Heart left ventricle (tissue), 16 donors: Measurements from ENCODE around the gene TSR2. TPM values are rescaled to one million over a fixed set of nuclear protein-coding genes. Genes with fewer than 3 reads are reported as not detected.

ENCODE experiments used
- ATAC-seq, 4 donors: fragments of 200-7000 bp; cut with Tn5 transposase; one replicate each; pipeline ENCODE4 v1.9.1; 2020 to 2022; ENCODE audit warnings: moderate library complexity in 4 of 4, mild to moderate bottlenecking in 3 of 4, moderate number of reproducible peaks in 1 of 4
- DNase-seq, 5 donors: peaks; one replicate each; pipeline ENCODE4 v3.0.0-alpha.2; 2020
- H3K27ac ChIP-seq, 12 donors: fragments of 200-600 bp; sonication (generic) in 4 of 12; one replicate each; pipeline versions ENCODE4 v1.5.0 to v1.8.0; 2016 to 2022; ENCODE audit warnings: mild to moderate bottlenecking in 2 of 12
- H3K27me3 ChIP-seq, 9 donors: fragments of 200-600 bp; sonication (generic) in 2 of 9; one replicate each; pipeline versions ENCODE4 v1.5.1 to v1.8.0; 2016 to 2022; ENCODE audit warnings: mild to moderate bottlenecking in 3 of 9
- H3K36me3 ChIP-seq, 9 donors: fragments of 200-600 bp; sonication (generic) in 2 of 9; one replicate each; pipeline versions ENCODE4 v1.5.0 to v1.8.0; 2018 to 2022; ENCODE audit warnings: mild to moderate bottlenecking in 2 of 9
- H3K4me1 ChIP-seq, 12 donors: fragments of 200-600 bp; sonication (generic) in 4 of 12; one replicate each; pipeline versions ENCODE4 v1.5.0 to v1.8.0; 2016 to 2022; ENCODE audit warnings: mild to moderate bottlenecking in 3 of 12
- H3K4me3 ChIP-seq, 12 donors: fragments of 200-600 bp; sonication (generic) in 4 of 12; one replicate each; pipeline versions ENCODE4 v1.5.0 to v1.8.0; 2017 to 2022; ENCODE audit warnings: mild to moderate bottlenecking in 9 of 12, moderate library complexity in 4 of 12
- H3K9me3 ChIP-seq, 12 donors: fragments of 200-600 bp; sonication (generic) in 4 of 12; one replicate each; pipeline versions ENCODE4 v1.5.0 to v1.8.0; 2016 to 2022; ENCODE audit warnings: mild to moderate bottlenecking in 1 of 12
- POLR2A ChIP-seq, 2 donors: fragments of 450-650 bp; IDR thresholded peaks; one replicate each; pipeline ENCODE4 v1.6.1; 2017; ENCODE audit warnings: antibody characterized with exemption in 2 of 2, mild to moderate bottlenecking in 2 of 2, moderate library complexity in 2 of 2
- WGBS, 4 donors: extraction: QIAGEN DNeasy Blood & Tissue Kit in 2 of 4; methylation state at CpG; one replicate each; pipeline versions ENCODE4 v1.1.5 to v1.1.7; 2013 to 2018; 5-methylcytosine and 5-hydroxymethylcytosine counted together
- intact Hi-C, 10 donors: fragments of 100-400 bp; cut with DNase I; formaldehyde crosslinking; loops; one replicate each; pipeline versions ENCODE4 v1.11.1 to v1.14.2; 2022
- long read RNA-seq, 3 donors: library from polyadenylated mRNA; unstranded; transcript quantifications; one replicate each; pipeline ENCODE4 v2.0.0, GENCODE V29; 2020 to 2021
- polyA plus RNA-seq, 2 donors: library from polyadenylated mRNA; stranded (reverse); fragments of 200-250 nt; gene quantifications; one replicate each; pipeline ENCODE4 v1.2.3, GENCODE V29; 2013
- total RNA-seq, 9 donors: library from RNA; depleted of rRNA in 2 of 9; stranded (reverse); fragments of >200 nt in 2 of 9; fragmentation: NEBNext Ultra II Directional in 3 of 9; extraction: Animal tissue kit (Norgen Biotek cat#: 25700) in 3 of 9; gene quantifications; one replicate each; pipeline versions ENCODE4 v1.1.0 to v1.2.4, GENCODE V29; 2016 to 2023
- TF ChIP-seq, protein P1 (sequence below), 12 donors: fragments of 200-600 bp; sonication (generic) in 4 of 12; IDR thresholded peaks; one replicate each; pipeline versions ENCODE4 v1.5.0 to v1.8.0; 2018 to 2022; ENCODE audit warnings: antibody characterized with exemption in 12 of 12, mild to moderate bottlenecking in 5 of 12
- donor health status: ischemic (EF 13 %, LVEDD 7.1; RV severe dilation, severe dysfunction).
- donor health status: healthy with polysubstance abuse.
- donor health status: DM: no; HTN: yes; CAD: no.
- donor health status: DM: no; HTN: no; CAD: no.
- donor health status: ischemic (EF 25% LVEDD 6.9; RV normal size, moderate dysfunction).
- donor health status: ischemic (EF 25% LVEDD 5.7; RV mildly dilated, moderate dysfunction).
- donor health status: healthy.
- donor health status: DM: yes; HTN: yes; CAD: no.
- donor health status: ischemic (EF 35%, LVEDD 5.7; RV mildly dilated, moderate dysfunction).
- donor health status: nonischemic (EF 11% LVEDD 7.7; RV severe dilation, severe dysfunction).
- donor health status: DM: yes; HTN: yes; CAD: no.
- donor health status: PGD.
- donor health status: ischemic (EF 29% LVEDD 5.4; RV normal size, mild dysfunction).
- donor health status: nonischemic (EF 23%, LVEDD 6.1; RV moderate dilation, normal function).

TSR2 gene, protein sequence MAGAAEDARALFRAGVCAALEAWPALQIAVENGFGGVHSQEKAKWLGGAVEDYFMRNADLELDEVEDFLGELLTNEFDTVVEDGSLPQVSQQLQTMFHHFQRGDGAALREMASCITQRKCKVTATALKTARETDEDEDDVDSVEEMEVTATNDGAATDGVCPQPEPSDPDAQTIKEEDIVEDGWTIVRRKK
- total RNA-seq (10 to 100 TPM; 17.7 to 45.4 (median 34.6) TPM), polyA plus RNA-seq (10 to 100 TPM; 45.0 to 54.3 TPM)
- long read RNA-seq, donor 1, transcript TSR2-201 (5 exons, 1,534 nt) = major isoform, 75 of 83 reads
- long read RNA-seq, donor 1, partial matches to known transcripts = 1 of 83 reads
- long read RNA-seq, donor 1, other reads (novel, unspliced or antisense) = 7 of 83 reads
- long read RNA-seq, donor 2, transcript TSR2-201 (5 exons, 1,534 nt) = major isoform, 190 of 200 reads
- long read RNA-seq, donor 2, partial matches to known transcripts = 1 of 200 reads
- long read RNA-seq, donor 2, other reads (novel, unspliced or antisense) = 9 of 200 reads
- long read RNA-seq, donor 3, transcript TSR2-201 (5 exons, 1,534 nt) = major isoform, 62 of 67 reads
- long read RNA-seq, donor 3, partial matches to known transcripts = 3 of 67 reads
- long read RNA-seq, donor 3, other reads (novel, unspliced or antisense) = 2 of 67 reads

- intact Hi-C loops = loop anchor here in 3 of 10 donors (2.0 to 10.0 kb wide), 2 partner anchors 91 to 95 kb away; partner anchors contain the start of gene GNL3L (in 3 of the 3)
- WGBS, 4 donors = 0 to 49% (median 16%) methylated on average over 40 of the region's 40 CpGs
- Histone ChIP-seq H3K36me3 (peaks cover 0 to 13% (median 6%) of the 10 kb centered on the region in 9 donors), H3K27me3 (peaks cover 0 to 9% (median 0%) of the 10 kb centered on the region in 9 donors), H3K27ac (peak within 1 kb of the TSS in 9 of 12 donors; percentile 34 to 71 (median 51)), H3K4me1 (peaks cover 0 to 20% (median 9%) of the 10 kb centered on the region in 12 donors), H3K9me3 (no peaks in the 10 kb centered on the region), H3K4me3 (peak within 1 kb of the TSS; percentile 49 to 95 (median 88))
- TF ChIP-seq, protein P1, sequence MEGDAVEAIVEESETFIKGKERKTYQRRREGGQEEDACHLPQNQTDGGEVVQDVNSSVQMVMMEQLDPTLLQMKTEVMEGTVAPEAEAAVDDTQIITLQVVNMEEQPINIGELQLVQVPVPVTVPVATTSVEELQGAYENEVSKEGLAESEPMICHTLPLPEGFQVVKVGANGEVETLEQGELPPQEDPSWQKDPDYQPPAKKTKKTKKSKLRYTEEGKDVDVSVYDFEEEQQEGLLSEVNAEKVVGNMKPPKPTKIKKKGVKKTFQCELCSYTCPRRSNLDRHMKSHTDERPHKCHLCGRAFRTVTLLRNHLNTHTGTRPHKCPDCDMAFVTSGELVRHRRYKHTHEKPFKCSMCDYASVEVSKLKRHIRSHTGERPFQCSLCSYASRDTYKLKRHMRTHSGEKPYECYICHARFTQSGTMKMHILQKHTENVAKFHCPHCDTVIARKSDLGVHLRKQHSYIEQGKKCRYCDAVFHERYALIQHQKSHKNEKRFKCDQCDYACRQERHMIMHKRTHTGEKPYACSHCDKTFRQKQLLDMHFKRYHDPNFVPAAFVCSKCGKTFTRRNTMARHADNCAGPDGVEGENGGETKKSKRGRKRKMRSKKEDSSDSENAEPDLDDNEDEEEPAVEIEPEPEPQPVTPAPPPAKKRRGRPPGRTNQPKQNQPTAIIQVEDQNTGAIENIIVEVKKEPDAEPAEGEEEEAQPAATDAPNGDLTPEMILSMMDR (IDR thresholded peaks at IDR 0.05) = peak in 2 of 12 donors; percentile 6 to 7
- peak in 1 of 2 donors; percentile 41 for TF ChIP-seq POLR2A (IDR thresholded peaks at IDR 0.05)
- ATAC-seq (peak; percentile 96 to 100 (median 98)), DNase-seq (peak; percentile 80 to 88 (median 84))
These were observed at the start of gene TSR2 for GRCh38 chrX:54439960-54440871. TSR2 (plus strand) TSS chrX:54440404; CDS start chrX:54440422, 18 bp downstream.

- no peak for TF ChIP-seq POLR2A (IDR thresholded peaks at IDR 0.05)
- TF ChIP-seq, protein P1 (IDR thresholded peaks at IDR 0.05) = no peak
- ATAC-seq (no peak), DNase-seq (no peak)
- Histone ChIP-seq H3K36me3 (no peaks in the 10 kb centered on the region), H3K4me3 (no peak overlapping the region), H3K9me3 (no peaks in the 10 kb centered on the region), H3K4me1 (no peaks in the 10 kb centered on the region), H3K27me3 (peaks cover 0 to 3% (median 0%) of the 10 kb centered on the region in 9 donors), H3K27ac (no peak overlapping the region)
- intact Hi-C loops = no loop called here
- 81 to 95% (median 92%) methylated on average over 1 of the region's 1 CpG for WGBS, 4 donors
These were observed 43.1 kb upstream of the TSR2 start for GRCh38 chrX:54397113-54397512.

GRCh38 chrX:54407266-54407665 is 32.9 kb upstream of the TSR2 start:
- no peaks in the 10 kb centered on the region for H3K4me1 ChIP-seq
- no peaks in the 10 kb centered on the region for H3K36me3 ChIP-seq
- intact Hi-C loops = no loop called here
- ATAC-seq (no peak), DNase-seq (no peak)
- WGBS, 4 donors = 68 to 71% (median 69%) methylated on average over 2 of the region's 2 CpGs
- H3K27ac ChIP-seq = no peak overlapping the region
- peaks cover 0 to 11% (median 0%) of the 10 kb centered on the region in 9 donors for H3K27me3 ChIP-seq
- TF ChIP-seq, protein P1 (IDR thresholded peaks at IDR 0.05) = no peak
- TF ChIP-seq POLR2A (IDR thresholded peaks at IDR 0.05) = no peak
- H3K9me3 ChIP-seq = no peaks in the 10 kb centered on the region
- H3K4me3 ChIP-seq = no peak overlapping the region
